ENCODE data around the gene DIP2A.
A peak's percentile ranks its signal among the peaks of the same experiment; 100 is the strongest.

Gene DIP2A

DNA sequence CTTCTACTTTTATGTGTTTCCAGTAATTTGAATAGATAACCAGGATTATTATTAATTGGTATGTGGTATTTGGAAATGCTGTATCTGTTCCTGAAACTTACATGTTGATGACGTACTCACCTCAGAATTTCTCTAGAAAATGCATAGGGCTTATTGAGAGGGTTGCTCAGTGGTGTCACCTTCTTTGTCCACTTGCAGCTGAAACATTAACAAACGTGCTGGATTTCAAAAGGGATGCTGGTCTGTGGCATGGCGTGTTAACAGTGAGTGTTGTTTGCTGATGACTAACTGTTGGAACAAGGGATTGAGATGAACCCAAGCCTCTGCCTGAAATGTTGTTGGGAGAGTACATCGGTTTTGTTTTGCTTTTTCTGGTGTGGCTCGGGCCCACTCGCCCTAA, 78.3 kb downstream of the DIP2A start:
- no peak for DNase-seq

DNA sequence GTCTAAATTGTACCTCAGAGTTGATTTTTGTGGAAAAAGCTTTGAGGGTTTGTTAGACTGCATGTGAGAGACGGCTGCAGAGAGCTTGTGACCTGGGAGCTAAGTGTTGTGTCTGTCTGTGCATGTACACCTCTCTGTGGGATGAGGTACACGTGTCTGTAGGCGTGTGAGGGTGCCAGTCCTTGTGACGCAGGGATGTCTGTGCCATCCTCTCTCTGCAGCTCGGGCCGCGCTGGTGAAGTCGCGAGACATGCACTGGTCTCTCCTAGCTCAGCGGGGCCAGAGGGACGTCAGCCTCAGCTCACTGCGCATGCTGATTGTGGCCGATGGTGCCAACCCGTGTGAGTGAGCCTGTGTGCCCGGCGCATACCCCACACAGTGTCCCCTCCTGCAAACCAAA, 79.6 kb downstream of the DIP2A start:
- no peak for DNase-seq

DNA sequence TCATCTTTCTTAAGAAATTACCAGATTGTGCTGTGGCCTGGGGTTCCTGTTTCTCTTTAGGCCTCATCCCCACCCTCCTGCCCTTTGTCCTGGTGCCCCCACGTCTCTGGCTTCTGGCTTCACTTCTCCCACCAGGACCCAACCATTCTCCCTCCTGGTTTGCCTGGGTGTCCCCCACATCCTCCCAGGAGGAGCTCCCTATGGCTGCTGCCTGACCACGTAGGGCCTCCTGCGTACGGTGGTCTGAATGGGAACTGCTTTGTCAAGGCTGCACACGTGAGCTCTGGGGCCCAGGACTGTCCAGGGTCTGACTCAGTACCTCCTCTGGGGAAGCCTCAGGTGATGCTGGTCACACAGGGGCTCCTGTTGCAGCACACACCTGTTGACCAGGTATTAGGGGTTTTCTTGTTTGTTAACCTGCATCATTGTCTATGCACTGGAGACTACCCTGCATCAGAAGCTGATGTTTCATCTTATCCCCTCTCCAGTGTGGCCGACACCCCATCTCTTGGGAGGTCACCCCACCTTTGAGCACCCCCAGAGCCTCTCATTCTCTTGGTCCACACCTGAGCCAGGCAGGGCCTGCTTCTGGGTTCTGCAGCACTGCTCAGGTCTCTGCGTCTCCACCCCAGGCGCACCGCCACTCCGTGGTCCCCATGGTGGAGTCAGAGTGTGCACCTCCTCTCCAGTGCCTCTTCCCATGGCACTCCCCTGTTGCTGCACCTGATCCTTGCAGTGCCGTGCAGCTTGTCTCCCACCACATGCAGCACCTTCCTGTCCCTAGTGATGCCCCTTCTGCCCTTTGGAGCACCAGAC, 80.4 kb downstream of the DIP2A start:
- no peak for DNase-seq

DNA sequence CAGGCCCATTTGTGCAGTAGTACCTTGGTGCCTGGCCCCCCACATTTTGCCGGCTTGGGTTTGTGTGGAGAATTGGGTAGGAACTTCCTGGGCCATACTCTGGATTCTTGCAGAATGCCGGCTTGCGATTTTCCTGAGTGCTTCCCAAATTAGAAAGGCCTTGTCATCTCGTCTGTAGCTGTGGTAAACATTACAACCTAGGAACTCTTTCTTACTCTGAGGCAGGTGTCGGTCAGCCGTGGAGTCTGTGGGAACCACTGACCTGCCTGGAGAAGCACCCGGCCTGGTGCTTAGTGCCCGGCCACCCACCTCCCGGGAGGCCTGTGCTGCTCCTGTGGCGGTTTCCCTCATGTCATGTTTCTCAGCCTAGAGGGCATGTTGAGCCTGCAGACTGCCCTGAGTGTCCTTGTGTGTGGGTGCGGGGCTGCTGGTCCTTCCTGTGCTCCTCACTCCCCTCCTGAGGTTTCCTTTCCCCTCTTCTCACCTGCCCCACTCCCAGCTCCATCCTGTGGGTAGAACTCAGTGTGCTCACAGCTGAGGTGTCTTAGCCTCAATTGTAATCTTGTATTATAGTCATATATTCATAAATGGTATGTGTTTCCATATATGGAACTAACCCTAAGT, 81.5 kb downstream of the DIP2A start:
- DNase-seq: no peak

DNA sequence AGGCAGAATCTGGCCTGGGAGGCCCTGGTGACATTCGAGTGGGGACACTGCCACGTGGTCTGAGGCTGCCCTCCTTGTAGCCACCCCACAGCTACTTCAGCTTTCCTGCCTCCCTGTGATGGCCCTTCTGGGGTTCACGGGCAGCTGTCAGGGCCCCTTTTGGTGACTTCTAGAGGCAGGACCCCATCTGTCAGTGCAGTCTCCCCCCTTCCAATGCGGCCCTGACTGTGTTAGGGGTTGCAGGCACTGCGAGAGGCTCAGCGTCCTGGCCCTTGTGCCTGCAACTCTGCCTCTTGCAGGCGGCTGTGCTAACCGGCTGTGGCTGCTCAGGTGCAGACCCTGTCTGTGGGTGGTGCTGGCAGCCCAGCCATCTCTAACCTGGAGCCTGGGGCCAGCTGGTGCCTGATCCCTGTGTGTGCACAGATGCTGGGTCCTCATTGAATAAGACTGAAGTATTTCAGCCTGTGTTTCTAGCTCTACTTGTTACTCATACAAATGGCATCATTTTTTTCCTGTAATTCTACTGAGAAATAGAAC, 84.0 kb downstream of the DIP2A start:
- no peak for DNase-seq

DNA sequence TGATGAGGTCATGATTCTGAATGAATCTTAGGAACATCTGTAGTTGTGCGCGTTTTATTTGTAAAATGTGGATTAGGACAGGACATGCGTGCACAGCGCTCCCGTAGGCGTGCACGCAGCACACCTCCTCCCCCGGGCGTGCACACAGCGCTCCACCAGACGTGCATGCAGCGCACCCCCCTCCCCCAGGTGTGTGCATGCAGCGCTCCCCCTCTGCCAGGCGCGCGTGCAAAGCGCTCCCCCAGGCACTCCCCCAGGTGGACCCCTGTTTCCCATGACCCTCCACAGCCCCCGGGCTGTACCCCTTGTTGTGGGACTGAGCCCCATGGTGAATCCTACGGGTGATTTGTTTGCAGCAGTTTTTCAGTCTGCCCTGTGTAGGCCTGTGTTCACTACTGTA, 84.6 kb downstream of the DIP2A start:
- no peak for DNase-seq

DNA sequence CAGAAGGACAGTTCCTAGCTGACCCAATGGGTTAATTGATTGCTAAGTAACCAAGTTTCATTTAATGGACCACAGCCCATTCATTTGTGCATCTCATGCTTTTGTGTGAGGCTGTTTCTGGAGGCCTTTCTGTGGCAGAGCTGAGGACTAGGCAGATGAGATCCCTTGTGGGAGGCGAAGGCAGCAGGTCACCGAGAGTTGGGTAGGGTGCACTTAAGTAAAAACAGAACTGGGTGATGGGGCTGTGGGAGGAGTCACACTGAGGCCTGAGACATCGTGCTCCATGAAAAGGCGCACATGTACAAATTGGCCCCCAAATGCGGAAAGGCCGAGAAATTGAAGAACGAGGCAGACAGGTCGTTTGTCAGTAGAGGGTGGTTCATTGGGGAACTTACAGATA, 85.3 kb downstream of the DIP2A start:
- no peak for DNase-seq

DNA sequence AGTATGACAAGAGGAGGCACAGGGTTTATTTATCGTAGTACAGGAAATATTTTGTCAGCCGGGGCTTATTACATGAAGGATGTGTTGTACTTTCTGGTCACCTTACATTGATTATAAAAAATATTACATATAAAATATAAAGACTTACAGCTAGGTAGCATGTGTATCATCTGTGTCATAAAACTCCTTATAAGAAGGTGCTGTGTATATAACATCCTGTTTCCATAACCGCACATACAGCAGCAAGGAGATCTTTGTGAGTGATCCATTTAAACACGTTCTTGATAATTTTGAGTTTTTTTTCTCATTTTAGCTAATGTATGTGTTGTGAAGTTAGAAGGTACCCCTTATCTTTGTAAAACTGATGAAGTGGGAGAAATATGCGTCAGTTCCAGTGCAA, 86.1 kb downstream of the DIP2A start:
- no peak for DNase-seq

DNA sequence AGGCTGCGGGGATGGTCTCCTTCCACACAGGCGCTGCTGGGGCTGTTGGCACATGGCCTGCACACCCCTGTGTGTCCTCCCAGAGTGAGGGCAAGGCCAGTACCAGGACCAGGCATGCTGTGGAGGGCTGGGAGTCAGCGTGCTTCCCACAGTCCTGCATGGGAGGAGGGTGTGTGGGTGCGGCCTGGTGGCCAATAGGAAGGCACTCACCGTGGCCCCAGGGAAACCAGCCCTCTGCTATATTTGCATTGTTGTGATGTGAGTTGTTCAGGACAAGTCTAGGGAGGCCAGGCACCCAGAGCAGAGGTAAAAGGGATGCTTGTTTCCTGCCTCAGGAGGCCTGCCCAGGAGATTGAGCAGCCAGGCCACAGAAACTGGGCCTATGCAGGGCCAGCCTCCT, 86.7 kb downstream of the DIP2A start:
- DNase-seq: no peak

DNA sequence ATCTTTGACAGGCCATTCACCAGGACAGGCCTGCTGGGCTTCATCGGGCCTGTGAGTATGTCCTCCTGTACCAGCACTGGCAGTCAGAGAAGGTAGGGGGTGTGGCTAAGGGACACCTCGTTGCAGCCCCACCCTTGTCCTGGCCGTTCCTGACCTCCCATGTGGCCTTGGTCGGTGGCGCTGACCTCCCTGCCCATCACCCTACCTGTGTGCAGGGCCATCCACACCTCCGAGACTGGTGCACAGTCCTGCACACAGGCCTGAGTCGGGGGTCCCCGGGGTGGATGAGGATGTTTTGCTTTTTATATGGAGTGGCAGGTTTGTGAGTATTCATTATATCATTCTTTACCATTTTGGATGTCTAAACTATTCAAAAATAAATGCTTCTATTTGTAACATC, 87.2 kb downstream of the DIP2A start:
- DNase-seq: no peak

DNA sequence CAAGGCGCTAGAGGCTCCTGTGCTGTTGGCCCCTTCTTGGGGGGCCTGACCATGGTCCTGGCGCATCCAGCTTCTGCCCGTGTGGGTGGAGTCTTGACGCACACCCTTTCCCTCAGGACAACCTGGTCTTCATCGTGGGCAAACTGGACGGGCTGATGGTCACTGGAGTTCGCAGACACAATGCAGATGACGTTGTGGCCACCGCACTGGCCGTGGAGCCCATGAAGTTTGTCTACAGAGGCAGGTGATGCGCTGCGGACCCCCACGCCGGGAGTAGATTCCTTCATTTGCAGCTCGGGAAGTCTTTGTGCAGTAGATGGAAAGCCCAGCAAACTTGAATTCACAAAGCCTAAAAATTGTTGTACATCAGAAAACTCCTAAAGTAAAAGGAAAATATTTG, 88.1 kb downstream of the DIP2A start:
- no peak for DNase-seq

DNA sequence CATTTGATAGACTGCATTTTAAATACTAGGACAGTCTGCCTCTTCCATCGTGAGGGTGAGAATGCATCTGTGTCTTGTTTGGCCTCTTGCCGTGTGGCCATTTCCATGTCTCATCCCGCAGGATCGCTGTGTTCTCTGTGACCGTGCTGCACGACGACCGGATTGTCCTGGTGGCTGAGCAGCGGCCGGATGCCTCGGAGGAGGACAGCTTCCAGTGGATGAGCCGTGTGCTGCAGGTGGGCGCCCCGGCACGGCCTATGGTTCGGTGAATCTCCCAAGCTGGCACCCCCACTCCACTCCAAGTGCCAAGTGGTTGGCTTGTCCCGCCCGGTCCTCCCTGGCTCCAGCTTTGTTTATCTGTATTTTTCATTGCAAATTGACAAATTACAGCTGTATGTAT, 91.0 kb downstream of the DIP2A start:
- no peak for DNase-seq

DNA sequence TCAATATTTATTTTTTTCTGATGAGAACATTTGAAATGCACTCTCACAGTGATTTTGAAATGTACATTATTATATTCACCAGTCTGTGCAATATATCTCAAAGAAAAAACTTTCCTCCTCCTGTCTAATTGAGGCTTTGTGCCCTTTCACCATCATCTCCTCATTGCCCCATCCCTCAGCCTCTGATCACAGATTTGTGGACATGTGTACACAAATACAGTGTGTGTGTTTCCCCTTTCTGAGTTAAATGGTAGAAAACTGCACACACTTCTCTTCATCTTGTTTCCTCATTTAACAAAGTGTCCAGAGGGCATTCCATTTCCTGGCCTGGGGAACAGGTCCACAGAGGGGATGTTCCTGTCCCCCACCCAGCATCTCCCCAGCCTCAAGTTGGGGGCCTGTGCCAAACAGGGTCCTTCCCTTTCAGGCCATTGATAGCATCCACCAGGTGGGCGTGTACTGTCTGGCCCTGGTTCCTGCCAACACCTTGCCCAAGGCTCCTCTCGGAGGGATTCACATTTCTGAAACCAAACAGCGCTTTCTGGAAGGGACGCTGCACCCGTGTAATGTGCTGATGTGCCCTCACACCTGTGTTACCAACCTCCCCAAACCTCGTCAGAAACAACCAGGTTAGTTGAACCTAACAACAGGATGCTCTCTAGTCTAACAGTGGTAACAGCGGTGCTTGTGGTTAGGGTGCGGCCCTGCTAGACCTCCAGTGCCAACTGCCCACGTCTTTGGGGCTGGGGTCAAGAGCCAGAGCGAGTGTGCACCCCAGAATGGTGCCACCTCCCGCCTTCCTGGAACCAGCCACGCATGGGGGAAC, 91.6 kb downstream of the DIP2A start:
- peak; percentile 17 for DNase-seq

DNA sequence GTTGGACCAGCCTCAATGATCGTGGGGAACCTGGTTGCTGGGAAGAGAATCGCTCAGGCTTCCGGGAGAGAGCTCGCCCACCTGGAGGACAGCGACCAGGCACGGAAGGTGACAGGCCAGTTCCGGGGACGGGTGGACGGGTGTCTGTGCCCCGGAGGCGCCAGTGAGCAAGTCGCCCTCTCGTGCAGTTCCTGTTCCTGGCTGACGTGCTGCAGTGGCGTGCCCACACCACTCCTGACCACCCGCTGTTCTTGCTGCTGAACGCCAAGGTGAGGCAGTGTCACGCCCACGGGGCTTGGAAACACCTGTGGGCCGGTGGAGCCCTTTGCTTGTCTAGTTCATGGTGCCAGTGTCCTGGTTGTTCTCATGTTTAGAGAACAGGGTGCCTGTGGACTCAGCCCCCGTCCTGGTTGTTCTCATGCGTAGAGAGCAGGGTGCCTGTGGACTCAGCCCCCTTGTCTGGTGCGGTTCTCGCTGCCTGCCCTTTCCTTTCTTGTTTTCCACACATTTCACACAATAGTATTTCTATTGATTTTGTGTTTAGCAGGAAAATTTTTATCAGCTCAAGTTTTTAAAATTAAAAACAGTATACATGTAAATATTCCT, 93.0 kb downstream of the DIP2A start:
- peak; percentile 44 for DNase-seq

DNA sequence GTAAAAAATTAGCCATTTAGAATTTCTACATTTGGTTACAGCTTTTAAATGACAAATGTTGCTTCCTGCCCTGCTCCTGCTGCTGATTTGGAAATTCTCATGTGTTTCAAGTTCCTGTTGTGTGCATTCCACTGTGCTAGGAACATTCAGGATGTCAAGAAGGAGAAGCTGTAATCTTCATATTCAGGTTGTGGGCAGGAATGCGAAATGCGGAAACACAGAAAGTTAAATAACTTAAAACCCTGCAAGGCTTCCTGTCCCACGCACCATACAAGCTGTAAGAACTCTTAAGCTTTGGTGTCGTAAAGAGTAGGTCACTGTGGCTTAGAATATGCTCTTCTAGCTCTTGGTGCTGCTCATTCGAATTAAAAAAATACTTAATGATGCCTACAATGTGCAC, 93.6 kb downstream of the DIP2A start:
- DNase-seq: peak; percentile 73

DNA sequence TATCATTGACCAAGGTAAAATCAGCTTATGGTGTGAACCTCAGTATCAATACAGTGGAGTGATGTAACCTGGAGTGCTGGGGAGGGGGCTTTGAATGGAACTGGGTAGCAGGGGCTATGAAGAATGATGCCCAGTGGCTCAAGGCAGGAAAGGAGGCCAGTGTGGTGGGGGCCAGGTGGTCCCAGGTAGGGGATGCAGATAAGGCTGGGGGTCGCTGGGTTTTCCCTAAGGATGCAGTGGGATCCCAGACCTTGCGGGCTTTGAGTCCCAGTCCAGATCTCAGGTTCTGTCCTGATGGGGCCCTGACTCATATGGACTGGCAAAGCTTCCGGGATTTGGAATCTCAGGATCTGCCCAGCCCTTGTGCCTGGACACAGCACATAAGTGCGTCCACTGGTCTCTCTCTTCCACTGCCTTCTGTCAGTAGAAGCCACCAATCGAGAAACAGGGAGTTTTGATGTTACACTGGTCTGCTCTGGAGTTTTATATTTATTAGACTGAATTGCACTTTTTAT, 94.2 kb downstream of the DIP2A start:
- DNase-seq: no peak

DNA sequence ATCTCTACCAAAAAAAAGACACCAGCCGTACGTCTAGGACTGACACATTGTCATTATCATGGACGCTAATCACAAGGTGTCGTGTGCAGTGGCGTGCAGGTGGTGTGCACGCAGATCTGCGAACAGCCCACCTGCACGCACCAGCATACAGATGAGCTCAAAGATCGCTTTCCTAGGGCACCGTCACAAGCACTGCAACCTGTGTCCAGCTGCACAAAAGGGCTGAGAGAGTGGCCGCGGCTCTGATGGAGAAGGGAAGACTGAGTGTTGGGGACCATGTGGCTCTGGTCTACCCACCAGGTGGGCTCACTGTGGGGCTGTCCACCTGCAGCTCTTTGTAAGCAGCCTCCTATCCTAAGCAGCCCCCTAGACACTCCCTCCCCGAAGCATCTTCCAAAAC, 95.3 kb downstream of the DIP2A start:
- DNase-seq: no peak

DNA sequence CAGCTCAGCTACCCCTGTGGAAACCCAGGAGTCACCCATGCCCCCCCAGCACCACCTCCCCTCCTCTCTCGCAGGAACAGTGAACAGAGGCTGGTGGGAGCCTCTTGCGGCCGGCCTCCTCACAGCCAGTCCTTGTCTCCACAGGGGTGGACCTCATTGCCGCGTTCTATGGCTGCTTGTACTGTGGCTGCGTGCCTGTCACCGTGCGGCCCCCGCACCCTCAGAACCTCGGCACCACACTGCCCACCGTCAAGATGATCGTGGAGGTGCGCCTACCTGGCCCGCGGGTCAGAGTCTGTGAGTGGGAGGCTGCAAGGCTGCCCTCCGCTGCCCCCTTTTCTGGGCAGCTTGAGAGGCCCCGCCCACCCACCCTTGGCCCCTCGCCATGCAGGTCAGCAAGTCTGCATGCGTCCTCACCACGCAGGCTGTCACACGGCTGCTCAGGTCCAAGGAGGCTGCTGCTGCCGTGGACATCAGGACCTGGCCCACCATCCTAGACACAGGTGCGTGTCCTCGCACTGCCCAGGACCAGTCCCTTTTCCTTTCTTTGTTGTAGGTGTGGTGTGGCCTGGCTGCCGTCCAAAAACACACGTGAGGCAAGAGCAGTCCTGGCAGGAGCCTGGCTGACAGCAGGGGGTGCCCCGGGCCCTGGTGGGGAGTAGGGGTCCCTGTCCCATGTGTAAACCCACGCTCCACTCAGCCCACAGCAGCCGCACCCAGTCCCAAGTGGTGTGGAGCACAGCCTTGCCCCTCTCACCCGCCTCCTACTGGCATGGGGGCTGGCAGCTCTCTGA, 95.9 kb downstream of the DIP2A start:
- DNase-seq: no peak

DNA sequence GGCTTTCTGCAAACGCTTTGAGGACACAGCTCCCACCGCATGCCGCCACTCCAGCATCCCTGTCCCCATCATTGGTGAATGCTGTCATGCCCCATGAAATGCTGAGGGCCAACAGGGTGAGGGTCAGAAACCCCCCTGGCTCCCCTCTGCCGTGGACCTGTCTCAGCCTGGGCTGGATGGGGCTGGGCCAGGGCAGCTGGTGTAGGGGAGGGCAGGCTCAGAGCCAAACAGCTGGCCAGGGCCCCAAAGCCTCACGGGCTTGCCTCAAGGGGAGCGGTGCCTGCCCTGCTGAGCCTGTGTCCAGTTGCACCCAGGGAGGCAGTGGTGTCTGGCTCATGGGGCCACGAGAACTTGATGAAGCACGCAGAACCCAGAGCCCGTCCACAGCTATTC, 96.5 kb downstream of the DIP2A start:
- no peak for DNase-seq

DNA sequence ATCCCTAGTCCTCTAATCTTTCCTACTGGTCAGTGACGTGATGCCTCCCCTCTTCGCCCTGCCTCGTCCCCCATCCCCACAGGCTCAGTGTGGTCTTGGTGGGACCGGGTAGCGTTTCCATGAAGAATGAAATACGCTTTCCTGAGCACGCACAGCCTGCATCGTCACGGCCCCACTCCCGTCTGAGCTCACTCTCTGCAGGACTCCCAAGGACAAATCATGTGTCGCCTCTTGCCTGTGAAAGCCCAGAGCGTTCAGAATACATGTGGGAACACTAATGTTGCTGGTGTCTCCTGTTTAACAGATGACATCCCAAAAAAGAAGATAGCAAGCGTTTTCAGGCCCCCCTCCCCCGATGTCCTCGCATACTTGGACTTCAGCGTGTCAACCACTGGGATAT, 97.0 kb downstream of the DIP2A start:
- DNase-seq: no peak

DNA sequence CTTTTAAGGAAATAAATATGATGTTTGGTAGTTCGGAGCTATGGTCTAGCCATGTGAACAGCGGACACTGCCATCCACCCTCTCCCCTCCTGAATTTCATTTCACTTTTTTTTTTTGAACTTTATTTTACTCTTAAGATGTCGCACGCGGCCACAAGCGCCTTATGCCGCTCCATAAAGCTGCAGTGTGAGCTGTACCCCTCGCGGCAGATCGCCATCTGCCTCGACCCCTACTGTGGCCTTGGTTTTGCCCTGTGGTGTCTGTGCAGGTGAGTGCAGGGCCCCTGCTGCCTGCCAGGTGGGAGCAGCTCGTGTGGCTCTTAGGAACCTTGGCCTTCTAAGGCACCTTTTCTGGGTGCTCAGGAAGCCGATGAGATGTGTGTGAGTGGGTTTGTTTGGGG, 98.1 kb downstream of the DIP2A start:
- no peak for DNase-seq

DNA sequence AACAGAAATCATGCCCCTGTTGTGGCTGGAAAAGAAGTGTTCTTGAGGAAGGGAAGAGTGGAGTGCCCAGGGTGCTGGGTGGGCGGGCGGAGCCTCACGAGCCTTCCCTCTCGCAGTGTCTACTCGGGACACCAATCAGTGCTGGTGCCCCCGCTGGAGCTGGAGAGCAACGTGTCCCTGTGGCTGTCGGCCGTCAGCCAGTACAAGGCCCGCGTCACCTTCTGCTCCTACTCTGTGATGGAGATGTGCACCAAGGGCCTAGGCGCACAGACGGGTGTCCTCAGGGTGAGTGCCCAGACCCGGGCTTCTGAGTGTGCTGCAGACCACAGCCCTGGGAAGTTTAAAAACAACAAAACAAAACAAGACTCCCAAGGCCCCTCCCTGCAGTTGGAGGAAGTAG, 98.8 kb downstream of the DIP2A start:
- no peak for DNase-seq

Data from MV-4-11 (cell line).